Neural cell (in vitro differentiated cells): ENCODE data around the gene PTDSS2. TPM values are rescaled to one million over a fixed set of nuclear protein-coding genes. Genes with fewer than 3 reads are reported as not detected.

Source experiments
- H2AFZ ChIP-seq: fragments of 200-600, 300-800 bp; sonication (generic), shearing (Covaris generic); 2 replicates; pipeline ENCODE4 v1.6.0; 2014; ENCODE audit warnings: low read depth, mild to moderate bottlenecking, antibody characterized with exemption, low read length, moderate library complexity
- H3F3A ChIP-seq: fragments of 200-600 bp; shearing (Covaris generic); 2 replicates; pipeline ENCODE4 v1.6.1; 2016; ENCODE audit warnings: mild to moderate bottlenecking, moderate library complexity, mixed read lengths, antibody characterized with exemption, low read length; ENCODE audit not compliant: insufficient read depth, poor library complexity, severe bottlenecking
- H3K27ac ChIP-seq: fragments of 200-600, 300-800 bp; sonication (generic), shearing (Covaris generic); 2 replicates; pipeline ENCODE4 v1.5.1; 2014; ENCODE audit warnings: mild to moderate bottlenecking, low read length, moderate library complexity
- H3K27me3 ChIP-seq: fragments of 300-800, 200-600 bp; sonication (generic), shearing (Covaris generic); 2 replicates; pipeline ENCODE4 v1.6.0; 2014; ENCODE audit warnings: mild to moderate bottlenecking, low read depth, low read length, moderate library complexity; ENCODE audit not compliant: insufficient read depth
- H3K36me3 ChIP-seq: fragments of 300-800, 200-600 bp; sonication (generic), shearing (Covaris generic); 2 replicates; pipeline ENCODE4 v1.5.1; 2014; ENCODE audit warnings: mild to moderate bottlenecking, antibody characterized with exemption, low read length, moderate library complexity; ENCODE audit not compliant: insufficient read depth
- H3K4me2 ChIP-seq: fragments of 300-800, 200-600 bp; sonication (generic), shearing (Covaris generic); 2 replicates; pipeline ENCODE4 v1.6.0; 2014; ENCODE audit warnings: mild to moderate bottlenecking, low read length
- H3K4me3 ChIP-seq: fragments of 300-800, 200-600 bp; sonication (generic), shearing (Covaris generic); 2 replicates; pipeline ENCODE4 v1.5.1; 2014; ENCODE audit warnings: mild to moderate bottlenecking, low read length, moderate library complexity
- H3K79me2 ChIP-seq: fragments of 200-600 bp; shearing (Covaris generic); replicated peaks from 2 replicates; pipeline ENCODE4 v1.6.0; 2014; ENCODE audit warnings: mild to moderate bottlenecking, low read length, moderate library complexity; ENCODE audit not compliant: insufficient read depth
- H3K9ac ChIP-seq: fragments of 300-800, 200-600 bp; sonication (generic), shearing (Covaris generic); 2 replicates; pipeline ENCODE4 v1.6.1; 2016; ENCODE audit warnings: mild to moderate bottlenecking, low read length, mixed read lengths
- H3K9me2 ChIP-seq: fragments of 200-600 bp; shearing (Covaris generic); 2 replicates; pipeline ENCODE4 v1.6.1; 2016; ENCODE audit warnings: mild to moderate bottlenecking, low read length, mixed read lengths; ENCODE audit not compliant: insufficient read depth
- H3K9me3 ChIP-seq: fragments of 200-600, 300-800 bp; sonication (generic), shearing (Covaris generic); 2 replicates; pipeline ENCODE4 v1.6.1; 2016; ENCODE audit warnings: mild to moderate bottlenecking, mixed run types, low read length, moderate library complexity, mixed read lengths
- H4K20me1 ChIP-seq: fragments of 200-600 bp; shearing (Covaris generic); 2 replicates; pipeline ENCODE4 v1.6.1; 2016; ENCODE audit warnings: mild to moderate bottlenecking, mixed run types; ENCODE audit not compliant: insufficient read depth
- EP300 ChIP-seq: fragments of 450-650 bp; conservative IDR thresholded peaks from 2 replicates; pipeline ENCODE4 v1.6.1; 2014; ENCODE audit warnings: antibody characterized with exemption, mild to moderate bottlenecking, moderate library complexity; ENCODE audit not compliant: poor library complexity, severe bottlenecking
- RAD21 ChIP-seq: fragments of 450-650 bp; conservative IDR thresholded peaks from 2 replicates; pipeline ENCODE4 v1.6.1; 2014; ENCODE audit warnings: antibody characterized with exemption, mild to moderate bottlenecking, moderate library complexity
- TAF1 ChIP-seq: IDR thresholded peaks from 2 replicates; pipeline ENCODE4 v1.6.1; 2012; ENCODE audit warnings: low read depth
- polyA plus RNA-seq: library from polyadenylated mRNA; depleted of rRNA; stranded (reverse); fragments of >200 nt; gene quantifications from 2 replicates; pipeline ENCODE4 v1.2.3, GENCODE V29; 2014
- TF ChIP-seq, protein P1 (sequence below): fragments of 450-650 bp; IDR thresholded peaks from 2 replicates; pipeline ENCODE4 v1.5.1; 2014; ENCODE audit warnings: antibody characterized with exemption, mild to moderate bottlenecking, moderate library complexity; ENCODE audit not compliant: poor library complexity, severe bottlenecking
- TF ChIP-seq, protein P2 (sequence below): IDR thresholded peaks from 2 replicates; pipeline ENCODE4 v1.6.1; 2012; ENCODE audit warnings: borderline replicate concordance

The PTDSS2 gene
- polyA plus RNA-seq, 1 donor from 2014 or later: 54.3 TPM

DNA sequence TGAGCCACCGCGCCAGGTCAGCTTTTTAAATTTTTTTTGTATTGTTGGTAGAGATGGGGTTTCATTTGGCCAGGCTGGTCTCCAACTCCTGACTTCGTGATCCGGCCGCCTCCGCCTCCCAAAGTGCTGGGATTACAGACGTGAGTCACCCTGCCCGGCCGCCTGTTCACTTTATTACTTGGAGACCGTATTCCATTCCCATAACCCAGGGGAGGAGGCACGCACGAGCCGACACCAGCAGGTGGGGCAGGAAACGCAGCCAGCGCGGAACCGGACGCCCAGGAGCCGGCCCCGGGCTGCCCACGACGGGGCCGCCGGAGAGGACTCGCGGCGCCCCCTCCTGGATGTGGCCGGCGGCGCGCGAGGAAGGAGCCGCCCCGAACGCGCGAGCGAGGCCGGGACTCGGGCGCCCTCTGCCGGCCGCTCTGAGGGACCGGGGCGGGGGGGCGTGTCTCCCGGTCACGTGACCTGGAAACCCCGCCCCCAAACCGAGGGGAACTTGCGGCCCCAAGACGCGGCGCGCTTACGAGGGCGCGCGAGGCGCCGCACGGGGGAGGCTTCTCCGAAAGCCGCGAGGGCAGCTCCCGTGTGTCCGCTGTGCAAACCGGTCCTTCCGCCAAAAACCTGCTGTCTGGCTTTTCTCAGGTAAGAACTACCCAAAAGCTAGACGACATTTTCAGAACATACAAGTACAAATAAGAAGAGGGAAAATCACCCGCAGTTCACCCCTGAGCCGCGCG, 68.6 kb downstream of the PTDSS2 start:
- Histone ChIP-seq H3F3A (no peaks in the 10 kb centered on the region), H3K9ac (no peak overlapping the region), H2AFZ (no peak overlapping the region), H3K4me3 (no peak overlapping the region), H3K27ac (no peak overlapping the region), H3K4me2 (no peak overlapping the region), H3K79me2 (no peaks in the 10 kb centered on the region), H3K27me3 (no peaks in the 10 kb centered on the region), H3K9me3 (no peaks in the 10 kb centered on the region), H4K20me1 (no peaks in the 10 kb centered on the region), H3K9me2 (no peaks in the 10 kb centered on the region), H3K36me3 (no peaks in the 10 kb centered on the region)
- TF ChIP-seq, protein P1, sequence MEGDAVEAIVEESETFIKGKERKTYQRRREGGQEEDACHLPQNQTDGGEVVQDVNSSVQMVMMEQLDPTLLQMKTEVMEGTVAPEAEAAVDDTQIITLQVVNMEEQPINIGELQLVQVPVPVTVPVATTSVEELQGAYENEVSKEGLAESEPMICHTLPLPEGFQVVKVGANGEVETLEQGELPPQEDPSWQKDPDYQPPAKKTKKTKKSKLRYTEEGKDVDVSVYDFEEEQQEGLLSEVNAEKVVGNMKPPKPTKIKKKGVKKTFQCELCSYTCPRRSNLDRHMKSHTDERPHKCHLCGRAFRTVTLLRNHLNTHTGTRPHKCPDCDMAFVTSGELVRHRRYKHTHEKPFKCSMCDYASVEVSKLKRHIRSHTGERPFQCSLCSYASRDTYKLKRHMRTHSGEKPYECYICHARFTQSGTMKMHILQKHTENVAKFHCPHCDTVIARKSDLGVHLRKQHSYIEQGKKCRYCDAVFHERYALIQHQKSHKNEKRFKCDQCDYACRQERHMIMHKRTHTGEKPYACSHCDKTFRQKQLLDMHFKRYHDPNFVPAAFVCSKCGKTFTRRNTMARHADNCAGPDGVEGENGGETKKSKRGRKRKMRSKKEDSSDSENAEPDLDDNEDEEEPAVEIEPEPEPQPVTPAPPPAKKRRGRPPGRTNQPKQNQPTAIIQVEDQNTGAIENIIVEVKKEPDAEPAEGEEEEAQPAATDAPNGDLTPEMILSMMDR: peak; percentile 51
- TF ChIP-seq RAD21: no peak

DNA sequence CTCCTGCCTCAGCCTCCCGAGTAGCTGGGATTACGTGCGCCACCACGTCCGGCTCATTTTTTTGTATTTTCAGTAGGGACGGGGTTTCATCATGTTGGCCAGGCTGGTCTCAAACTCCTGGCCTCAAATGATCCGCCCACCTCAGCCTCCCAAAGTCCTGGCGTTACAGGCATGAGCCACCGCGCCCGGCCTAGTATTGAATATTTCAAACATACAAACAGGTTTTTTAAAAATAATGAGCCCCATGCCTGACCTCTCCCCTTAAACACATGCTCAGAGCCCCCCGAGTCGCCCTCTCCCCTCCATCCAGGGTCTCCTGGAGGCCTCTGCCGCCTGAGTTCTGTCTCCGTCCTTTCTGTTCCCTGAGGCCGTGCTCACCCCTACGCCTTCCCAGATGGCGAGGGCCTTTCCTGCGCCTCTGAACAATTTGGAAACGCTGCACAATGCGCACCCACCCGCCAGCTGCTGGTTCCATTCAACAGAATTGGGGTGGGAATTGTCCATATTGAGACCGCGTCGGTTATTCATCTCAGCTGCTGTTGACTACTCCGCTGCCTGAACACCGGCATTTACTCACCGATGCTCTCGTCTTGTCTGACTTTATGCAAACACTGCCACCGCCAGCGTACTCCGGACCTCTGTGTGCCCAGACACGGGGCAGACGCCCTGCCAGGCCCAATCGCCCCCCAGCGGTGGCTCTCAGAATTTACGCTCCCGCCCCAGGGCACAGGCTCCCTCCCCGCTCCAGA, 70.5 kb downstream of the PTDSS2 start:
- Histone ChIP-seq H3K79me2 (no peaks in the 10 kb centered on the region), H3K4me2 (no peak overlapping the region), H3K27ac (no peak overlapping the region), H3K9ac (no peak overlapping the region), H3K9me3 (no peaks in the 10 kb centered on the region), H2AFZ (no peak overlapping the region), H4K20me1 (no peaks in the 10 kb centered on the region), H3K4me3 (no peak overlapping the region), H3K27me3 (no peaks in the 10 kb centered on the region), H3K36me3 (no peaks in the 10 kb centered on the region), H3K9me2 (no peaks in the 10 kb centered on the region), H3F3A (no peaks in the 10 kb centered on the region)
- TF ChIP-seq EP300 (no peak), TAF1 (no peak)
- TF ChIP-seq, protein P1: no peak
- TF ChIP-seq, protein P2, sequence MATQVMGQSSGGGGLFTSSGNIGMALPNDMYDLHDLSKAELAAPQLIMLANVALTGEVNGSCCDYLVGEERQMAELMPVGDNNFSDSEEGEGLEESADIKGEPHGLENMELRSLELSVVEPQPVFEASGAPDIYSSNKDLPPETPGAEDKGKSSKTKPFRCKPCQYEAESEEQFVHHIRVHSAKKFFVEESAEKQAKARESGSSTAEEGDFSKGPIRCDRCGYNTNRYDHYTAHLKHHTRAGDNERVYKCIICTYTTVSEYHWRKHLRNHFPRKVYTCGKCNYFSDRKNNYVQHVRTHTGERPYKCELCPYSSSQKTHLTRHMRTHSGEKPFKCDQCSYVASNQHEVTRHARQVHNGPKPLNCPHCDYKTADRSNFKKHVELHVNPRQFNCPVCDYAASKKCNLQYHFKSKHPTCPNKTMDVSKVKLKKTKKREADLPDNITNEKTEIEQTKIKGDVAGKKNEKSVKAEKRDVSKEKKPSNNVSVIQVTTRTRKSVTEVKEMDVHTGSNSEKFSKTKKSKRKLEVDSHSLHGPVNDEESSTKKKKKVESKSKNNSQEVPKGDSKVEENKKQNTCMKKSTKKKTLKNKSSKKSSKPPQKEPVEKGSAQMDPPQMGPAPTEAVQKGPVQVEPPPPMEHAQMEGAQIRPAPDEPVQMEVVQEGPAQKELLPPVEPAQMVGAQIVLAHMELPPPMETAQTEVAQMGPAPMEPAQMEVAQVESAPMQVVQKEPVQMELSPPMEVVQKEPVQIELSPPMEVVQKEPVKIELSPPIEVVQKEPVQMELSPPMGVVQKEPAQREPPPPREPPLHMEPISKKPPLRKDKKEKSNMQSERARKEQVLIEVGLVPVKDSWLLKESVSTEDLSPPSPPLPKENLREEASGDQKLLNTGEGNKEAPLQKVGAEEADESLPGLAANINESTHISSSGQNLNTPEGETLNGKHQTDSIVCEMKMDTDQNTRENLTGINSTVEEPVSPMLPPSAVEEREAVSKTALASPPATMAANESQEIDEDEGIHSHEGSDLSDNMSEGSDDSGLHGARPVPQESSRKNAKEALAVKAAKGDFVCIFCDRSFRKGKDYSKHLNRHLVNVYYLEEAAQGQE: no peak
